ENCODE data around the gene SLX4.

DNA sequence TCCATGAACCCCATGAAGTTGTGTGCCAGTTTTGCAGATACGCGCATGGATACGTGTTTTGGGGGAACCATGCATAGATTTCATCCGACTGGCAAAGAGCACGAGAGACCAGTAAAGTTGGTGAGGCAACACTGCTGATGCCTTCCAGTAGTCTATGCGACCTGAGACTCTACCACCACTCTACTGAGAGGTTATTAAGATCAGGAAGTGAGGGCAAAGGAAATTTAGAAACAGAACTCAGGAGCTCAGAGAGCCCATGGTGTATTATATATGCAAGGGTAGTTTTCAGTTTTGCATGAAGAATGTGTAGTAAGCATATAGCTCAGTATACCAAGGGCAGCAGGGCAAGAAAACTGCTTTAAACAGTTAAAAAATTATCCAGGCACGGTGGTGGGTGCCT lies 4.2 kb downstream of the SLX4 start:
- TF ChIP-seq, protein P1, sequence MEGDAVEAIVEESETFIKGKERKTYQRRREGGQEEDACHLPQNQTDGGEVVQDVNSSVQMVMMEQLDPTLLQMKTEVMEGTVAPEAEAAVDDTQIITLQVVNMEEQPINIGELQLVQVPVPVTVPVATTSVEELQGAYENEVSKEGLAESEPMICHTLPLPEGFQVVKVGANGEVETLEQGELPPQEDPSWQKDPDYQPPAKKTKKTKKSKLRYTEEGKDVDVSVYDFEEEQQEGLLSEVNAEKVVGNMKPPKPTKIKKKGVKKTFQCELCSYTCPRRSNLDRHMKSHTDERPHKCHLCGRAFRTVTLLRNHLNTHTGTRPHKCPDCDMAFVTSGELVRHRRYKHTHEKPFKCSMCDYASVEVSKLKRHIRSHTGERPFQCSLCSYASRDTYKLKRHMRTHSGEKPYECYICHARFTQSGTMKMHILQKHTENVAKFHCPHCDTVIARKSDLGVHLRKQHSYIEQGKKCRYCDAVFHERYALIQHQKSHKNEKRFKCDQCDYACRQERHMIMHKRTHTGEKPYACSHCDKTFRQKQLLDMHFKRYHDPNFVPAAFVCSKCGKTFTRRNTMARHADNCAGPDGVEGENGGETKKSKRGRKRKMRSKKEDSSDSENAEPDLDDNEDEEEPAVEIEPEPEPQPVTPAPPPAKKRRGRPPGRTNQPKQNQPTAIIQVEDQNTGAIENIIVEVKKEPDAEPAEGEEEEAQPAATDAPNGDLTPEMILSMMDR (IDR thresholded peaks at IDR 0.05) = no peak
- TF ChIP-seq EP300 (IDR thresholded peaks at IDR 0.05) (no peak), POLR2A (IDR thresholded peaks at IDR 0.05) (no peak)

All from upper lobe of left lung (tissue), 4 donors.